Glutamatergic neuron (in vitro differentiated cells): ENCODE data around the gene BICDL2. TPM values are rescaled to one million over a fixed set of nuclear protein-coding genes. Genes with fewer than 3 reads are reported as not detected.
"Not testable (repeated sequence)": the region's sequence is repeated elsewhere in the genome, so short reads cannot be mapped to it uniquely, and the experiment has no call there.

Experiments
- DNase-seq: peaks from one replicate; pipeline ENCODE4 v3.0.0; 2022
- H3K27ac Mint-ChIP-seq: one replicate; pipeline ENCODE4 v1.8.0; 2020; ENCODE audit warnings: mild to moderate bottlenecking, mixed read lengths, inconsistent platforms; ENCODE audit not compliant: unreplicated experiment
- H3K27me3 Mint-ChIP-seq: one replicate; pipeline ENCODE4 v1.8.0; 2020; ENCODE audit warnings: mild to moderate bottlenecking, moderate library complexity, mixed read lengths, inconsistent platforms; ENCODE audit not compliant: unreplicated experiment
- H3K36me3 Mint-ChIP-seq: one replicate; pipeline ENCODE4 v1.8.0; 2020; ENCODE audit warnings: mild to moderate bottlenecking, mixed read lengths, inconsistent platforms; ENCODE audit not compliant: unreplicated experiment
- H3K4me1 Mint-ChIP-seq: one replicate; pipeline ENCODE4 v1.8.0; 2020; ENCODE audit warnings: mild to moderate bottlenecking, low read depth, mixed read lengths, inconsistent platforms; ENCODE audit not compliant: unreplicated experiment
- H3K4me3 Mint-ChIP-seq: one replicate; pipeline ENCODE4 v1.8.0; 2020; ENCODE audit warnings: mild to moderate bottlenecking, mixed read lengths, inconsistent platforms; ENCODE audit not compliant: unreplicated experiment
- H3K9me3 Mint-ChIP-seq: one replicate; pipeline ENCODE4 v1.8.0; 2020; ENCODE audit warnings: mild to moderate bottlenecking, moderate library complexity, mixed read lengths, inconsistent platforms; ENCODE audit not compliant: unreplicated experiment
- total RNA-seq: library from RNA; stranded (reverse); fragmentation: NEBNext Ultra II Directional; extraction: Animal tissue kit (Norgen Biotek cat#: 25700); gene quantifications from one replicate; pipeline ENCODE4 v1.2.1, GENCODE V29; 2021; ENCODE audit not compliant: unreplicated experiment
- TF ChIP-seq, protein P1 (sequence below): fragments of 200-600 bp; sonication (generic); IDR thresholded peaks from one replicate; pipeline ENCODE4 v1.5.0; 2021; ENCODE audit not compliant: partially characterized antibody, unreplicated experiment

Gene BICDL2
- total RNA-seq, 1 donor from 2014 or later, result not detected

DNA sequence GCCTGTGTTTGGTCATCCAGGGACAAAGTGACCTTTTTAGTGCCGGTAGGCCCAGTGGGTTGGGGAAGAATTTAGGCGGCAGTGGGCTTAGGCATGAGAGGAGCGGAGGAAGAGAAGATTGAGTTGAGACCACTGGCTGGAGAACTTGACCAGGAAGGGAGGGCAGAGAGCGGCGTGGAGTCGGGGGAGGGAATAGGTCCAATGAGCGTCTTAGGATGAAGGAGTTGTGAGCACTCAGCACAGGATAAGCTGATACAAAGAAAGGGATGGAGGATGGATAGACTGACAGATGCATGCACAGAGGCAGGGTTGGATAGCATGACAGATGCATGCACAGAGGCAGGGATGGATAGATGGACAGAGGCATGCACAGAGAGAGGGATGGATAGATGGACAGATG, 36.7 kb upstream of the BICDL2 start:
- Mint-ChIP-seq H3K27ac (no peak overlapping the region), H3K9me3 (peaks cover 2% of the 10 kb centered on the region), H3K36me3 (no peaks in the 10 kb centered on the region), H3K27me3 (peaks cover 8% of the 10 kb centered on the region), H3K4me1 (peaks cover 5% of the 10 kb centered on the region), H3K4me3 (peak overlapping the region; percentile 5)
- no peak for DNase-seq
- TF ChIP-seq, protein P1, sequence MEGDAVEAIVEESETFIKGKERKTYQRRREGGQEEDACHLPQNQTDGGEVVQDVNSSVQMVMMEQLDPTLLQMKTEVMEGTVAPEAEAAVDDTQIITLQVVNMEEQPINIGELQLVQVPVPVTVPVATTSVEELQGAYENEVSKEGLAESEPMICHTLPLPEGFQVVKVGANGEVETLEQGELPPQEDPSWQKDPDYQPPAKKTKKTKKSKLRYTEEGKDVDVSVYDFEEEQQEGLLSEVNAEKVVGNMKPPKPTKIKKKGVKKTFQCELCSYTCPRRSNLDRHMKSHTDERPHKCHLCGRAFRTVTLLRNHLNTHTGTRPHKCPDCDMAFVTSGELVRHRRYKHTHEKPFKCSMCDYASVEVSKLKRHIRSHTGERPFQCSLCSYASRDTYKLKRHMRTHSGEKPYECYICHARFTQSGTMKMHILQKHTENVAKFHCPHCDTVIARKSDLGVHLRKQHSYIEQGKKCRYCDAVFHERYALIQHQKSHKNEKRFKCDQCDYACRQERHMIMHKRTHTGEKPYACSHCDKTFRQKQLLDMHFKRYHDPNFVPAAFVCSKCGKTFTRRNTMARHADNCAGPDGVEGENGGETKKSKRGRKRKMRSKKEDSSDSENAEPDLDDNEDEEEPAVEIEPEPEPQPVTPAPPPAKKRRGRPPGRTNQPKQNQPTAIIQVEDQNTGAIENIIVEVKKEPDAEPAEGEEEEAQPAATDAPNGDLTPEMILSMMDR, result no peak

DNA sequence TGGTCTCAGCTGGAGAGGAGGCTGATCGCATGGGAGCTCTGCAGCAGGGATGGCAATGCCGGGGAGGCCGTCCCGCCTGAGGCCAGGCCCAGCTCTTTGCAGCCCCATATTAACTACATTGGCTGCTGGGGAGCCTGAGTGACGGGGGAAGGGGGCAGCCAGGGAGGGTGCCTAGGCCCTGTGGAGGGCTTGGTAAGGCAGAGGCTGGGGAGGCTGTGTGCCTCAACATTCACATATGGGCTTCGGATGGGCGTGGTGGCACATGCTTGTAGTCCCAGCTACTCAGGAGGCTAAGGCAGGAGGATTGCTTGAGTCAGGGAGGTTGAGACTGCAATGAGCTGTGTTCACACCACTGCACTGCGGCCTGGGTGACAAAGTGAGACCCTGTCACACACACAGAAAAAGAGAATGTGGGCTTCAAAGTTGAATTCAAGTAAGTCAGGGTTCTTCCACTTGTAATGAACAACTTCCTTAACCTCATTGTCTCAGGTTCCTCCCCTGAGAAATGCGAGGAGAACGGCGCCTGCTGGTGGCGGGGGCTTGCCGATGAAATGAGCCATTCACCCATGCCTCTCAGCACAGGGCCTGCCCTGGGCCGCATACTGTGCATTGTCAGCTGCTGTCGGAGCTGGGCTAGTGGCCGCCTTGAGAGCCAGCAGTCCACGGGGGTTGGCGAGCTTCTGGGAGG, 36.0 kb upstream of the BICDL2 start:
- not testable (repeated sequence) for H3K9me3 Mint-ChIP-seq, DNase-seq, H3K27ac Mint-ChIP-seq, H3K4me1 Mint-ChIP-seq, H3K36me3 Mint-ChIP-seq, H3K27me3 Mint-ChIP-seq, H3K4me3 Mint-ChIP-seq

DNA sequence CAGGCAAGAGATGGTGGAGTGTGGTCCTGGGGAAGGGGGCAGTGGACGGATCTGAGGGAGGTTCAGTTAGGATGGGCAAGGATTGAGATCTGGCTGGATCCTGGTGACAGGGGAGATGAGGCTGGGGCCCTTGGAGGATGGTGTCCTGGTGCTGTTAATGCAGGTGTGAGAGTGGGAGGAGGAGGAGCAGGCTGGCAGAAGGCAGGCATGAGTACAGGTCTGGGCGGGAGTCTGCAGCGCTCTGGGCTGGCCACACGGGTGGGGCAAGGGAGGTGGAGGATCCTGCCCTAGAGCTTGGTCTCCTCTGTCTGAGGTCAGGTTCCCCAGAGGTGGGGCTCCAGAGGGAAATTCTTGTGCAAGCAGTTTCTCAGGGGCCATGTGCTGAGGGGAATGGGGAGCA, 35.4 kb upstream of the BICDL2 start:
- H3K4me3 Mint-ChIP-seq, DNase-seq, H3K9me3 Mint-ChIP-seq, H3K27me3 Mint-ChIP-seq, H3K36me3 Mint-ChIP-seq, H3K27ac Mint-ChIP-seq, H3K4me1 Mint-ChIP-seq: not testable (repeated sequence)

DNA sequence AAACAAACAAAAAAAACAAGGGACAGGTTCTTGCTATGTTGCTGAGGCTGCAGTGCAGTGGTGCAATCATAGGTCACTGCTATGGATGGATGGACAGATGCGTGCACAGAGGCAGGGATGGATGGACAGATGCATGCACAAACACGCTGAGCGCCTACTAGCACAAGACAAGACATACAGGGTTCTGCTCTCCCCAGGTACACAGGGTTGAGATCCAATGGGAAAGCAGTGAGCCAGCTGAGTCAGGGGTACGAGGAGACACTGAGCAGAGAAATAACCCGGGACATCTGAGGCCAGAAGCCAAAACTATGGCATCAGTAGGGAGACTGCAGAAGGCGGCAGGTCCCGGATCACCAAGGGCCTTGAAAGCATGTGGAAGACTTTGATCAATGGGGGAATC, 34.9 kb upstream of the BICDL2 start:
- no peak for DNase-seq
- Mint-ChIP-seq H3K4me1 (peaks cover 5% of the 10 kb centered on the region), H3K9me3 (peaks cover 4% of the 10 kb centered on the region), H3K36me3 (no peaks in the 10 kb centered on the region), H3K4me3 (no peak overlapping the region), H3K27ac (no peak overlapping the region), H3K27me3 (peaks cover 9% of the 10 kb centered on the region)
- TF ChIP-seq, protein P1, result no peak

DNA sequence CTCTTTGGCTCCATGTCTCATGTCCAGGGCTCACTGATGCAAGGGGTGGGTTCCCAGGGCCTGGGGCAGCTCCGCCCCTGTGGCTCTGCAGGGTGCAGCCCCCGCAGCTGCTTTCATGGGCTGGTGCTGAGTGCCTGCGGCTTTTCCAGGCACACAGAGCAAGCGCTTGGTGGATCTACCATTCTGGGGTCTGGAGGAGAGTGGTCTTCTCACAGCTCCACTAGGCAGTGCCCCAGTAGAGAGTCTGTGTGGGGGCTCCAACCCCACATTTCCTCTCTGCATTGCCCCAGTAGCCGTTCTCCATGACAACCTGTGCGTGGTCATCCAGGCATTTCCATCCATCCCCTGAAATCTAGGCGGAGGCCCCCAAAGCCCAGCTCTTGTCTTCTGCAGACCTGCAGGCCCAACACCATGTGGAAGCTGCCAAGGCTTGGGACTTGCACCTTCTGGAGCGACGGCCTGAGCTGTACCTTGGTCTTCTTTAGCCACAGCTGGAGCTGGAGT, 33.9 kb upstream of the BICDL2 start:
- H3K36me3 Mint-ChIP-seq, result no peaks in the 10 kb centered on the region
- H3K4me3 Mint-ChIP-seq, result no peak overlapping the region
- TF ChIP-seq, protein P1, result no peak
- no peak for DNase-seq
- no peak overlapping the region for H3K27ac Mint-ChIP-seq
- peaks cover 7% of the 10 kb centered on the region for H3K27me3 Mint-ChIP-seq
- H3K4me1 Mint-ChIP-seq, result peaks cover 5% of the 10 kb centered on the region
- H3K9me3 Mint-ChIP-seq, result peaks cover 6% of the 10 kb centered on the region

DNA sequence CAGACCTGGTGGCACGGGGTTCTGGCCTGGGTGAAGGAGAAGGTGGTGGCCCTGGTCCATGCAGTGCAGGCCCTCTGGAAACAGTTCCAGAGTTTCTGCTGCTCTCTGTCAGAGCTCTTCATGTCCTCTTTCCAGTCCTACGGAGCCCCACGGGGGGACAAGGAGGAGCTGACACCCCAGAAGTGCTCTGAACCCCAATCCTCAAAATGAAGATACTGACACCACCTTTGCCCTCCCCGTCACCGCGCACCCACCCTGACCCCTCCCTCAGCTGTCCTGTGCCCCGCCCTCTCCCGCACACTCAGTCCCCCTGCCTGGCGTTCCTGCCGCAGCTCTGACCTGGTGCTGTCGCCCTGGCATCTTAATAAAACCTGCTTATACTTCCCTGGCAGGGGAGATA, 32.4 kb upstream of the BICDL2 start:
- H3K27me3 Mint-ChIP-seq, H3K4me1 Mint-ChIP-seq, DNase-seq, H3K36me3 Mint-ChIP-seq, H3K4me3 Mint-ChIP-seq, H3K9me3 Mint-ChIP-seq, H3K27ac Mint-ChIP-seq: not testable (repeated sequence)
